HAP-1 (cell line): ENCODE results near the gene NDOR1.

Experiments used
- DNase-seq, 2 experiments: peaks; one replicate each; pipeline ENCODE4 v3.0.0-alpha.2; 2016 to 2020; ENCODE audit warnings: low spot score in 2 of 2
- H3K27me3 ChIP-seq: fragments of 250-450 bp; sonication (Bioruptor Pico); 2 replicates; pipeline ENCODE4 v1.5.1; 2020; ENCODE audit warnings: low read depth, mild to moderate bottlenecking, moderate library complexity
- H3K36me3 ChIP-seq: fragments of 250-450 bp; sonication (Bioruptor Pico); replicated peaks from 2 replicates; pipeline ENCODE4 v1.5.1; 2020; ENCODE audit warnings: mild to moderate bottlenecking
- H3K4me1 ChIP-seq: fragments of 250-450 bp; sonication (Bioruptor Pico); 2 replicates; pipeline ENCODE4 v1.5.1; 2020; ENCODE audit warnings: mild to moderate bottlenecking
- H3K4me3 ChIP-seq: fragments of 250-450 bp; sonication (Bioruptor Pico); 2 replicates; pipeline ENCODE4 v1.5.1; 2020; ENCODE audit warnings: mild to moderate bottlenecking, moderate library complexity
- H3K9me3 ChIP-seq: fragments of 250-450 bp; sonication (Bioruptor Pico); 2 replicates; pipeline ENCODE4 v1.5.1; 2020; ENCODE audit warnings: mild to moderate bottlenecking, moderate library complexity
- in situ Hi-C: fragments of 300-500 bp; cut with MboI; formaldehyde crosslinking; loops from 3 replicates; pipeline ENCODE4 v1.14.3; 2020; ENCODE audit warnings: low sequenced_read_pairs, inconsistent platforms, mixed read lengths

The NDOR1 gene

DNA sequence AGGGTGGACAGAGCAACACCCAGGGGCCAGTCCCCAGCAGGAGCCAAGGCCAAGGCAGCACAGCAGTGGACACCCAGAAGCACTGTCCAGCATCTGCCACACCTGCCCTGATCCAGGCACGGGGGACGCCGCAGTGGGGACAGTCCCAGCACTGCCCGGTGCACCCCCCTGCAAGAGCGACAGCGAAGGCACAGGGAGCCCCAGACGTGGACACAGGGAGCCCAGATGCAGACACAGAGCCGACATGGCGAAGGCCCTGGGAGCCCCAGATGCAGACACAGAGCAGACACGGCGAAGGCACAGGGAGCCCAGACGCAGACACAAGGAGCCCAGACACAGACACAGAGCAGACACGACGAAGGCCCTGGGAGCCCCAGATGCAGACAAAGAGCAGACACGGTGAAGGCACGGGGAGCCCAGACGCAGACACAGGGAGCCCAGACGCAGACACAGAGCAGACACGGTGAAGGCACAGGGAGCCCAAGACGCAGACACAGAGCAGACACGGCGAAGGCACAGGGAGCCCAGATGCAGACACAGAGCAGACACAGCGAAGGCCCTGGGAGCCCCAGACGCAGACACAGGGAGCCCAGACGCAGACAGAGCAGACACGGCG lies 21.4 kb upstream of the NDOR1 start:
- Histone ChIP-seq H3K9me3 (no peaks in the 10 kb centered on the region), H3K36me3 (peaks cover 54% of the 10 kb centered on the region), H3K4me3 (no peak overlapping the region), H3K27me3 (no peaks in the 10 kb centered on the region), H3K4me1 (peaks cover 11% of the 10 kb centered on the region)
- no peak for DNase-seq
- in situ Hi-C loops = no loop called here

- H3K36me3 ChIP-seq = peaks cover 54% of the 10 kb centered on the region
- H3K4me1 ChIP-seq = peaks cover 18% of the 10 kb centered on the region
- no peak for DNase-seq
- in situ Hi-C loops = no loop called here
- no peak overlapping the region for H3K4me3 ChIP-seq
- H3K27me3 ChIP-seq = no peaks in the 10 kb centered on the region
- H3K9me3 ChIP-seq = no peaks in the 10 kb centered on the region
Measured at GRCh38 chr9:137184881-137185660, 20.4 kb upstream of the NDOR1 start.

GRCh38 chr9:137185921-137186320 lies 19.6 kb upstream of the NDOR1 start:
- Histone ChIP-seq H3K36me3 (peaks cover 54% of the 10 kb centered on the region), H3K9me3 (no peaks in the 10 kb centered on the region)
- in situ Hi-C loops = no loop called here

GRCh38 chr9:137186385-137186784 lies 19.1 kb upstream of the NDOR1 start:
- no peak overlapping the region for H3K4me3 ChIP-seq
- peaks cover 50% of the 10 kb centered on the region for H3K36me3 ChIP-seq
- DNase-seq = no peak
- H3K27me3 ChIP-seq = no peaks in the 10 kb centered on the region
- in situ Hi-C loops = no loop called here
- H3K4me1 ChIP-seq = peaks cover 18% of the 10 kb centered on the region
- no peaks in the 10 kb centered on the region for H3K9me3 ChIP-seq

More at GRCh38 chr9:137185921-137186320, 19.6 kb upstream of the NDOR1 start:
- Histone ChIP-seq H3K4me1 (peaks cover 18% of the 10 kb centered on the region), H3K27me3 (no peaks in the 10 kb centered on the region), H3K4me3 (no peak overlapping the region)
- no peak for DNase-seq

DNA sequence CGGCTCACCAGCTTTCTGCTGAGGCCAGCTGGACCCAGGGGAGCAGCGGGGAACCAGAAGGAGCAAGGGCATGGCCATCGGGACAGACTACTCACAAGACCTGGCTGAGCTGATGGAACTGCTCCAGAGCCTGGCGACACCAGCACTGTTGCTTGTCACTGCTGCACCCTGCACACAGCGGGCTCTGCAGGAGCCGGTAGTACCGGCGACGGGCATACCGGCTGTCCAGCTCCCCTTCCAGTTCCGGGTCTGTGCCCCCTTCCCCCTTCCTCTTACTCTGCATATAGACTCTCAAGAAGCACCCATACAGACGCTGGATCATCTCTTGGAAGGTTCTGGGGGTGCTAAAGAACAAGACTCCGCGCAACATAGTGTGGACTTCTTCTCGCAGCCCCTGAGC lies 18.1 kb upstream of the NDOR1 start:
- in situ Hi-C loops = no loop called here
- H3K27me3 ChIP-seq = no peaks in the 10 kb centered on the region
- H3K4me1 ChIP-seq = peaks cover 18% of the 10 kb centered on the region
- H3K9me3 ChIP-seq = no peaks in the 10 kb centered on the region
- DNase-seq = no peak
- peaks cover 46% of the 10 kb centered on the region for H3K36me3 ChIP-seq
- peak overlapping the region; percentile 100 for H3K4me3 ChIP-seq

- H3K27me3 ChIP-seq = no peaks in the 10 kb centered on the region
- in situ Hi-C loops = no loop called here
- DNase-seq = no peak
- peaks cover 18% of the 10 kb centered on the region for H3K4me1 ChIP-seq
- H3K4me3 ChIP-seq = peak overlapping the region; percentile 100
- no peaks in the 10 kb centered on the region for H3K9me3 ChIP-seq
- peaks cover 40% of the 10 kb centered on the region for H3K36me3 ChIP-seq
Measured at GRCh38 chr9:137188086-137188489, 17.4 kb upstream of the NDOR1 start.

DNA sequence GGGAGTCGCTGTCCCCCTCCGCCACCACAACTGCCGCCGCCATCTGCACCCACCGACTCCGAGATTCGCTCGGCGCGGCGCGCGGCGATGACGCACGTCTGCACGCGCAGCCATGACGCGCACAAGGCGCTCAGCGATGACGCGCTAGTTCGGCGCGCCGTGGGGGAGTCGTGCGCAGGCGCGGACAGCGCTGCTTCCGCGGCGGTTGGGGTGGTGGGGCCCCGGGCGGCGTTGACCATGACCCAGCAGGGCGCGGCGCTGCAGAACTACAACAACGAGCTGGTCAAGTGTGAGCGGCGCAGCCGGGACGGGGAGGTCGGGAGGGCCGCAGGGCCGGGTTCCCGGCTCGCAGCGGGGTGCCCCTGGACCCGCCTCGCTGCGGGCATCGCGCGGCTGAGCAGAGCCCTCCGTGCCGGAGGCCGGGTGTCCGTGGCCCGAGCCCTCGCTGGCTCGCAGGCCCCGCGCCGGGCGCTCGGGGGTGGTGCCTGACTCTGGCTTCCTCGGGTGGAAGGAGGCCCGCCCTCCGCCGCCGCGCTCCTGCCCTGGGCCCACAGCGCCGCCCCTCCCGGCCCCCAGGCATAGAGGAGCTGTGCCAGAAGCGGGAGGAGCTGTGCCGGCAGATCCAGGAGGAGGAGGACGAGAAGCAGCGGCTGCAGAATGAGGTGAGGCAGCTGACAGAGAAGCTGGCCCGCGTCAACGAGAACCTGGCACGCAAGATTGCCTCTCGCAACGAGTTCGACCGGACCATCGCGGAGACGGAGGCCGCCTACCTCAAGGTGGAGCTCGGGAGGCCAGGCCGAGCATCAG lies 16.8 kb upstream of the NDOR1 start, which contains the start of the genes ANAPC2 and SSNA1:
Gene ANAPC2, minus strand, starts transcription at position 71 of the 807 bp plus-strand sequence. Its CDS starts 28 bp downstream, at position 43.
Gene SSNA1, plus strand, starts transcription at position 187 of the 807 bp plus-strand sequence. Its CDS starts 51 bp downstream, at position 238.
- Histone ChIP-seq H3K27me3 (no peaks in the 10 kb centered on the region), H3K4me3 (peak within 1 kb of the TSS; percentile 100), H3K36me3 (peaks cover 34% of the 10 kb centered on the region), H3K9me3 (no peaks in the 10 kb centered on the region), H3K4me1 (peaks cover 18% of the 10 kb centered on the region)
- in situ Hi-C loops = no loop called here
- DNase-seq = peak; percentile 72 to 94

DNA sequence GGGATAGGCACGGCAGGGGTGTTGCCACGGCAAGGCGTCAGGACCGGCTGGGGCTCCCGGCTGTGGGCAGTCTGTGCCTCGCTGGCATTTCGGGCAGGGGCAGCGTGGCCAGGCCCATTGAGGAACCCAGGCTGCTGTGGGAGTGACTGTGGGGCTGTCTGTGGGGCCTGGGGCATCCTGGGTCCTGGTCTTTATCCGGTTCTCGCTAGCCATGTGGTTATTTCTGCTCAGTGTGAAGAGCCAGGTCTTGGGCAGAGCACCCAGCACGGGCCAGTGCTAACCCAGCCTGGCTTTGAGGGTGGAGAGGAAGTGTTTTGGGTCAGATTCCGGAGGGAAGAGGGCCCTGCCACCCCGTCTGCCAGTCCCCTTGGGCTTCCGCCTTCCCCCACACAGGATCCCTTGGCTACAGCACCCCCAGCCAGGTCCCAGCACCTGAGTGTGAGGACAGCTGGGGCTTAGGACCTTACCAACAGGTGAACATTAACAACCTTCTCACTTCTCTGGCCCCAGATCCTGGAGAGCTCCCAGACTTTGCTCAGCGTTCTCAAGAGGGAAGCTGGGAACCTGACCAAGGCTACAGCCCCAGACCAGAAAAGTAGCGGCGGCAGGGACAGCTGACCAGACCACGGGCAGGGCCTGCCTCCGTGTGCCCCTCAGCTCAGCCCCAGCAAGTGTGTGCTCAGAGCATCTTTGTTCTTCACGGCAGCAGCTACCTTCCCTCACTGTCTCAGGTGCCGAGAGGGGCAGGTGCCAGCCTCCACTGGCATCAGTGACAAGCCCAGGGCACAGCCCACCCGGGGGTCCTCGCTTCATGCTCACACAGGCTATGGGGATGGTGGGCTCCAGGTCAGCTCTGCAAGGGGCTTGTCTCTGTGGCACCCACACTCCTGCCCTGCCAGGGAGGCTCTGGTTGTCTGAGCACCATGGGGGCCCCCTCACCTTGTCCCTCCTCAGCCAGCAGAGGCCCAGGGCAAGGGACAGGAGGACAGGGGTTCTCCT lies 15.9 kb upstream of the NDOR1 start:
- DNase-seq = no peak
- in situ Hi-C loops = no loop called here
- peaks cover 18% of the 10 kb centered on the region for H3K4me1 ChIP-seq

DNA sequence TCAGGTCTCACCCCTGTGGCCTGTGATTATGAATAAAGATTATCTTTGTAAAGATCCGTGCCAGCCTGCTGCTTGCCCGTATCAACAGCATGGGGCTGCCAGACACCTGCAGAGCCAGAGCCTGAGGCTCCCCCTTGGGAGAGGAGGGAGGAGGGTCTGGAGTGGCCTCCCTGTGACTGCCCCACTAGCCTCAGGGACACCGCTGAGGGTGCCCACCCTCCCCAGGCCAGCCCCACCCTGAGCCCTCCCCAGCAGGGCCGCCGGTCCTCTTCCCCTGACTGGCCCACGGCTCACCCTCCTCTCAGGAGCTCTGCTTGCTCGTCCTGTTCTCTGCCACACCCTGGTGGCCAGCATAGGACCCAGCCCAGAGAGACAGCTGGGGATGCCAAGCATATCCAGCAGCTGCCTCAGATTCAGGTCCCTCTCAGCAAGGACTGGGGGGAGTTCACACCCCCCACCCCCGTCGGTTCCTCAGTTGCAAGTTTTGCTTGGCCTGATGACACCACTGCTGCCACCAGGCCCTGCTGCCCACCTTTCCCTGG lies 15.1 kb upstream of the NDOR1 start:
- Histone ChIP-seq H3K4me1 (peaks cover 18% of the 10 kb centered on the region), H3K9me3 (no peaks in the 10 kb centered on the region), H3K27me3 (no peaks in the 10 kb centered on the region), H3K36me3 (peaks cover 30% of the 10 kb centered on the region), H3K4me3 (no peak overlapping the region)
- in situ Hi-C loops = no loop called here
- DNase-seq = no peak

More for the DNA sequence above, 15.9 kb upstream of the NDOR1 start:
- Histone ChIP-seq H3K4me3 (peak overlapping the region; percentile 100), H3K9me3 (no peaks in the 10 kb centered on the region), H3K36me3 (peaks cover 32% of the 10 kb centered on the region), H3K27me3 (no peaks in the 10 kb centered on the region)

DNA sequence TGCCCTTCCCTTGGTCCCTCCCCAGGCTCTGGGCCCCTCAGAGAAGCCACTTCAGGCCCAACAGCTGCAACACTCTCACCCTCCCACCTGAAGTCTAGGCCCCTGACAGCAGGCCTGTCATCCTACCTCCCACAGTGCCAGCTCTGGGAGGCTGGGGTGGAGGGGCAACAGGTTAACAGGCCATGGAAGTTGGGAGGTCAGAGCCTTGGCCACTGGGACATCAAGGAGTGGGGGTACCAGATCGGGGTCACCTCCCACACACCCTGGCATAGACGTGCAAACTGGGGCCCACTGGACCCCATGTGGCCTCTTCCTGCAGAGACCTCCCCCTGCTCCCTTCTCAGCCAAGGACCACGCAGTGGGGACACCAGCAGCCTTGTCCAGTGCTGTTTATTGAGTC lies 14.3 kb upstream of the NDOR1 start:
- H3K36me3 ChIP-seq = peaks cover 21% of the 10 kb centered on the region
- H3K4me1 ChIP-seq = peaks cover 18% of the 10 kb centered on the region
- H3K9me3 ChIP-seq = no peaks in the 10 kb centered on the region
- DNase-seq = no peak
- no peak overlapping the region for H3K4me3 ChIP-seq
- no peaks in the 10 kb centered on the region for H3K27me3 ChIP-seq
- in situ Hi-C loops = no loop called here

GRCh38 chr9:137191691-137192447 lies 13.6 kb upstream of the NDOR1 start:
- Histone ChIP-seq H3K9me3 (no peaks in the 10 kb centered on the region), H3K27me3 (no peaks in the 10 kb centered on the region), H3K36me3 (peaks cover 19% of the 10 kb centered on the region), H3K4me3 (no peak overlapping the region), H3K4me1 (peaks cover 16% of the 10 kb centered on the region)
- DNase-seq = no peak
- in situ Hi-C loops = no loop called here

- H3K4me1 ChIP-seq = peaks cover 11% of the 10 kb centered on the region
- in situ Hi-C loops = no loop called here
- no peak for DNase-seq
Measured at GRCh38 chr9:137192448-137192780, 13.1 kb upstream of the NDOR1 start.

More at GRCh38 chr9:137192448-137192780, 13.1 kb upstream of the NDOR1 start:
- no peaks in the 10 kb centered on the region for H3K9me3 ChIP-seq
- H3K4me3 ChIP-seq = no peak overlapping the region
- H3K27me3 ChIP-seq = no peaks in the 10 kb centered on the region
- H3K36me3 ChIP-seq = peaks cover 19% of the 10 kb centered on the region
